HL-60/S4 (cell line): ENCODE data around the gene ZFP36L2.
"Not testable (repeated sequence)": the region's sequence is repeated elsewhere in the genome, so short reads cannot be mapped to it uniquely, and the experiment has no call there.

Experiments used
- in situ Hi-C: fragments of 300-500 bp; cut with MboI; formaldehyde crosslinking; loops from 2 replicates; pipeline ENCODE4 v1.14.3; 2022; ENCODE audit warnings: low sequenced_read_pairs

The ZFP36L2 gene

GRCh38 chr2:43190311-43191052 is 35.9 kb downstream of the ZFP36L2 start:
- in situ Hi-C loops: no loop called here

GRCh38 chr2:43189861-43190260 is 36.5 kb downstream of the ZFP36L2 start:
- in situ Hi-C loops: not testable (repeated sequence)

GRCh38 chr2:43188561-43189386 is 37.6 kb downstream of the ZFP36L2 start:
- in situ Hi-C loops: no loop called here

GRCh38 chr2:43186679-43187374 is 39.6 kb downstream of the ZFP36L2 start:
- in situ Hi-C loops: no loop called here

- in situ Hi-C loops: no loop called here
Measured at GRCh38 chr2:43186321-43186678, 40.1 kb downstream of the ZFP36L2 start.

GRCh38 chr2:43185146-43185545 is 41.3 kb downstream of the ZFP36L2 start:
- in situ Hi-C loops: no loop called here

GRCh38 chr2:43184339-43184895 is 42.0 kb downstream of the ZFP36L2 start:
- in situ Hi-C loops: no loop called here

GRCh38 chr2:43183743-43184142 is 42.7 kb downstream of the ZFP36L2 start:
- in situ Hi-C loops: no loop called here

GRCh38 chr2:43180897-43181296 is 45.5 kb downstream of the ZFP36L2 start:
- in situ Hi-C loops: no loop called here

GRCh38 chr2:43179942-43180341 is 46.5 kb downstream of the ZFP36L2 start:
- in situ Hi-C loops: no loop called here

GRCh38 chr2:43178602-43179542 is 47.5 kb downstream of the ZFP36L2 start:
- in situ Hi-C loops: no loop called here

GRCh38 chr2:43178055-43178598 is 48.3 kb downstream of the ZFP36L2 start:
- in situ Hi-C loops: no loop called here

GRCh38 chr2:43176449-43176848 is 50.0 kb downstream of the ZFP36L2 start:
- in situ Hi-C loops: no loop called here

- in situ Hi-C loops: no loop called here
Measured at GRCh38 chr2:43175876-43176275, 50.5 kb downstream of the ZFP36L2 start.

GRCh38 chr2:43175020-43175441 is 51.4 kb downstream of the ZFP36L2 start:
- in situ Hi-C loops: no loop called here

GRCh38 chr2:43174368-43174916 is 52.0 kb downstream of the ZFP36L2 start:
- in situ Hi-C loops: no loop called here
